HL-60 (cell line): ENCODE results near the gene DNAI2.

Experiments
- DNase-seq, 2 experiments: peaks; one replicate each; pipeline ENCODE4 v3.0.0-alpha.2; 2010 to 2020; ENCODE audit warnings: low read depth in 1 of 2, low spot score in 1 of 2
- H3K27ac ChIP-seq: fragments of 250-450 bp; sonication (Bioruptor Pico); replicated peaks from 2 replicates; pipeline ENCODE4 v1.5.1; 2020; ENCODE audit warnings: mild to moderate bottlenecking, moderate library complexity
- H3K27me3 ChIP-seq: fragments of 250-450 bp; sonication (Bioruptor Pico); 2 replicates; pipeline ENCODE4 v1.5.1; 2021; ENCODE audit warnings: mild to moderate bottlenecking, moderate library complexity; ENCODE audit not compliant: insufficient read depth, poor library complexity, severe bottlenecking
- H3K4me3 ChIP-seq: replicated peaks from 2 replicates; pipeline ENCODE4 v1.5.1; 2011; ENCODE audit warnings: mild to moderate bottlenecking, control low read depth, low read length; ENCODE audit not compliant: insufficient read depth
- CTCF ChIP-seq: IDR thresholded peaks from one replicate; pipeline ENCODE4 v1.5.1; 2011; ENCODE audit warnings: low read length, control low read depth, inconsistent platforms; ENCODE audit not compliant: insufficient read depth
- GABPA ChIP-seq: IDR thresholded peaks from 2 replicates; pipeline ENCODE4 v1.6.1; 2012; ENCODE audit warnings: low read depth
- POLR2AphosphoS5 ChIP-seq: IDR thresholded peaks from 2 replicates; pipeline ENCODE4 v1.6.1; 2012; ENCODE audit warnings: low read depth
- REST ChIP-seq: IDR thresholded peaks from 2 replicates; pipeline ENCODE4 v1.6.1; 2012; ENCODE audit warnings: low read depth; ENCODE audit not compliant: insufficient replicate concordance
- SPI1 ChIP-seq: IDR thresholded peaks from 2 replicates; pipeline ENCODE4 v1.6.1; 2012; ENCODE audit warnings: low read depth, mild to moderate bottlenecking, borderline replicate concordance

Gene DNAI2

GRCh38 chr17:74361230-74362068 lies 87.4 kb downstream of the DNAI2 start, which contains the start of gene BTBD17:
BTBD17 (minus strand) TSS chr17:74361868; CDS start chr17:74361819, 49 bp downstream.
- H3K4me3 ChIP-seq: no peak within 1 kb of the TSS
- no peak for TF ChIP-seq GABPA
- peak; percentile 40 for TF ChIP-seq CTCF
- TF ChIP-seq POLR2AphosphoS5: no peak
- H3K27ac ChIP-seq: no peak within 1 kb of the TSS
- peak in 1 of 2 experiments; percentile 19 for DNase-seq
- H3K27me3 ChIP-seq: peaks cover 39% of the 10 kb centered on the region

- DNase-seq: no peak
- Histone ChIP-seq H3K27ac (no peak overlapping the region), H3K27me3 (peaks cover 37% of the 10 kb centered on the region), H3K4me3 (no peak overlapping the region)
- TF ChIP-seq SPI1: no peak
- no peak for TF ChIP-seq GABPA
- no peak for TF ChIP-seq REST
- no peak for TF ChIP-seq CTCF
- TF ChIP-seq POLR2AphosphoS5: no peak
Observed at GRCh38 chr17:74362069-74362405, 88.0 kb downstream of the DNAI2 start.

GRCh38 chr17:74362810-74363498 lies 88.9 kb downstream of the DNAI2 start:
- no peak for DNase-seq
- no peak overlapping the region for H3K27ac ChIP-seq
- TF ChIP-seq GABPA (no peak), REST (no peak), CTCF (no peak), POLR2AphosphoS5 (no peak), SPI1 (no peak)
- peaks cover 29% of the 10 kb centered on the region for H3K27me3 ChIP-seq
- H3K4me3 ChIP-seq: no peak overlapping the region
